ENCODE measurements around the gene EPS8L1. TPM values are rescaled to one million over a fixed set of nuclear protein-coding genes. Genes with fewer than 3 reads are reported as not detected.

The EPS8L1 gene
- total RNA-seq, 1 experiment from 2014 or later, result 62.1 TPM

- CTCF ChIA-PET, result interaction anchor here (1.0 to 1.9 kb wide), 3 partner anchors 8 to 337 kb away, joined by 4 to 14 read pairs (median 5); no protein-coding TSS in a partner anchor
- peaks cover 8 to 45% of the 10 kb centered on the region in 2 experiments for H3K4me1 ChIP-seq (ENCODE audit: control insufficient read depth in 1 of 2, insufficient read depth in 2 of 2, low read length in 2 of 2)
- H3K9me3 ChIP-seq (ENCODE audit: control insufficient read depth in 1 of 2, insufficient read depth in 1 of 2, low read depth in 1 of 2, low read length in 2 of 2), result no peaks in the 10 kb centered on the region
- H3K27ac ChIP-seq (ENCODE audit: low read depth, low read length), result peak overlapping the region; percentile 92
- RAD21 ChIA-PET (ENCODE audit: low non-redundant PET in 1 of 2, low total read pairs in 2 of 2, uncharacterized antibody in 2 of 2, unreplicated experiment in 2 of 2), result no interaction called here
- H2AFZ ChIP-seq (ENCODE audit: low read depth, low read length, poor library complexity, severe bottlenecking), result no peak overlapping the region
- intact Hi-C loops (cut with micrococcal nuclease), result loop anchor here (2.0 to 5.0 kb wide), 2 partner anchors 36 to 76 kb away; partner anchors contain the start of genes PPP1R12C and TNNI3
- ATAC-seq, result peak; percentile 77
- H3K9me2 ChIP-seq (ENCODE audit: insufficient read depth), result no peaks in the 10 kb centered on the region
- POLR2A ChIA-PET, result interaction anchor here (1.2 to 1.5 kb wide), 4 partner anchors 11 to 66 kb away, joined by 3 to 10 read pairs (median 6); partner anchors contain the start of gene PPP1R12C
- H3K4me2 ChIP-seq (ENCODE audit: low read length), result peak overlapping the region; percentile 92
- DNase-seq (ENCODE audit: low read depth, low spot score), result peak; percentile 86
- TF ChIP-seq ELF1 (IDR thresholded peaks at IDR 0.05; ENCODE audit: borderline replicate concordance, low read depth), result no peak
- TF ChIP-seq MAX (IDR thresholded peaks at IDR 0.05), result no peak
- TF ChIP-seq SP1 (IDR thresholded peaks at IDR 0.05; ENCODE audit: low read depth), result no peak; the same call in 1 of the 2 replicates
- TF ChIP-seq ZBTB33 (IDR thresholded peaks at IDR 0.05; ENCODE audit: extremely low read depth, insufficient replicate concordance, low read length), result no peak
- TF ChIP-seq FOSL1 (IDR thresholded peaks at IDR 0.05; ENCODE audit: low read depth), result no peak
- TF ChIP-seq TCF7L2 (IDR thresholded peaks at IDR 0.05; ENCODE audit: borderline replicate concordance, extremely low read depth, insufficient read depth, insufficient read length), result no peak
- TF ChIP-seq ATF3 (IDR thresholded peaks at IDR 0.05), result no peak
- TF ChIP-seq POLR2AphosphoS5 (IDR thresholded peaks at IDR 0.05; ENCODE audit: low read depth, low read length), result peak; percentile 63
- peak overlapping the region; percentile 79 for H3K9ac ChIP-seq (ENCODE audit: low read length)
- H4K20me1 ChIP-seq (ENCODE audit: insufficient read depth), result no peaks in the 10 kb centered on the region
- H3K79me2 ChIP-seq (ENCODE audit: insufficient read depth, low read length), result no peaks in the 10 kb centered on the region; the same call in 1 of the 2 replicates
- H3K36me3 ChIP-seq (ENCODE audit: control insufficient read depth in 1 of 2, insufficient read depth in 2 of 2, low read length in 2 of 2), result 0 out of 4 replicates have a peak, but pooled peaks cover 0 to 3% of the 10 kb centered on the region in 2 experiments
- BruUV-seq (replicated peaks), result no TSS peak
- no peaks in the 10 kb centered on the region for H3K27me3 ChIP-seq (ENCODE audit: insufficient read depth, low read length)
- H3K4me3 ChIP-seq (replicated peaks in 1 of 2; ENCODE audit: low read depth in 1 of 2, low read length in 2 of 2), result peak overlapping the region; percentile 63 to 69
These were observed 5.5 kb downstream of the EPS8L1 start for GRCh38 chr19:55080968-55081769.

Measured in HCT116 (cell line).